GM23338 (cell line): Measurements from ENCODE around the gene POLD3. TPM values are rescaled to one million over a fixed set of nuclear protein-coding genes. Genes with fewer than 3 reads are reported as not detected.

Source experiments
- ATAC-seq: fragments of 200-7000 bp; cut with Tn5 transposase; 3 replicates; pipeline ENCODE4 v1.9.1; 2020
- DNase-seq: peaks from one replicate; pipeline ENCODE4 v3.0.0-alpha.2; 2015; ENCODE audit warnings: low spot score
- H2AFZ ChIP-seq: fragments of 200-600 bp; sonication (generic); 2 replicates; pipeline ENCODE4 v1.8.0; 2016; ENCODE audit warnings: antibody characterized with exemption, mild to moderate bottlenecking, moderate library complexity
- H3F3A ChIP-seq: fragments of 200-600 bp; sonication (generic); replicated peaks from 2 replicates; pipeline ENCODE4 v1.8.0; 2017; ENCODE audit warnings: antibody characterized with exemption, mixed run types, low read depth
- H3K27ac ChIP-seq: fragments of 200-600 bp; sonication (generic); 2 replicates; pipeline ENCODE4 v1.6.1; 2016; ENCODE audit warnings: low read depth
- H3K27me3 ChIP-seq: fragments of 200-600 bp; sonication (generic); 2 replicates; pipeline ENCODE4 v1.8.0; 2016; ENCODE audit warnings: mild to moderate bottlenecking, mixed run types, moderate library complexity; ENCODE audit not compliant: insufficient read depth
- H3K36me3 ChIP-seq: fragments of 200-600 bp; sonication (generic); 2 replicates; pipeline ENCODE4 v1.8.0; 2016; ENCODE audit warnings: mild to moderate bottlenecking; ENCODE audit not compliant: insufficient read depth
- H3K4me1 ChIP-seq: fragments of 200-600 bp; sonication (generic); 2 replicates; pipeline ENCODE4 v1.8.0; 2016; ENCODE audit warnings: mild to moderate bottlenecking, moderate library complexity; ENCODE audit not compliant: insufficient read depth
- H3K4me2 ChIP-seq: fragments of 200-600 bp; sonication (generic); 2 replicates; pipeline ENCODE4 v1.7.1; 2017; ENCODE audit warnings: mixed run types
- H3K4me3 ChIP-seq: fragments of 200-600 bp; sonication (generic); 2 replicates; pipeline ENCODE4 v1.6.1; 2016; ENCODE audit warnings: mixed run types
- H3K79me2 ChIP-seq: fragments of 200-600 bp; sonication (generic); replicated peaks from 2 replicates; pipeline ENCODE4 v1.8.0; 2017; ENCODE audit warnings: mild to moderate bottlenecking; ENCODE audit not compliant: insufficient read depth
- H3K9me2 ChIP-seq: fragments of 200-600 bp; sonication (generic); 2 replicates; pipeline ENCODE4 v1.8.0; 2017; ENCODE audit not compliant: insufficient read depth
- H4K20me1 ChIP-seq: fragments of 200-600 bp; sonication (generic); replicated peaks from 2 replicates; pipeline ENCODE4 v1.8.0; 2017; ENCODE audit warnings: mild to moderate bottlenecking; ENCODE audit not compliant: insufficient read depth
- H3K27ac Mint-ChIP-seq: 2 replicates; pipeline ENCODE4 v1.8.0; 2020; ENCODE audit warnings: inconsistent platforms, mild to moderate bottlenecking, moderate library complexity, mixed read lengths
- H3K27me3 Mint-ChIP-seq: 3 replicates; pipeline ENCODE4 v1.8.0; 2022; ENCODE audit warnings: low read depth, mild to moderate bottlenecking, moderate library complexity, mixed read lengths, inconsistent platforms; ENCODE audit not compliant: insufficient read depth, poor library complexity
- H3K36me3 Mint-ChIP-seq: 3 replicates; pipeline ENCODE4 v1.8.0; 2021; ENCODE audit warnings: low read depth, mild to moderate bottlenecking, inconsistent platforms, moderate library complexity, mixed read lengths
- H3K4me1 Mint-ChIP-seq: 3 replicates; pipeline ENCODE4 v1.8.0; 2020; ENCODE audit warnings: mild to moderate bottlenecking, inconsistent platforms, mixed read lengths
- H3K4me3 Mint-ChIP-seq: 3 replicates; pipeline ENCODE4 v1.8.0; 2021; ENCODE audit warnings: moderate library complexity, mild to moderate bottlenecking, inconsistent platforms, mixed read lengths
- H3K9me3 Mint-ChIP-seq: 3 replicates; pipeline ENCODE4 v1.8.0; 2020; ENCODE audit warnings: moderate library complexity, mild to moderate bottlenecking, inconsistent platforms, mixed read lengths
- CREB1 ChIP-seq: fragments of 250-450 bp; sonication (Bioruptor Pico); IDR thresholded peaks from 2 replicates; pipeline ENCODE4 v1.5.0; 2020; ENCODE audit warnings: low read depth, mild to moderate bottlenecking, moderate library complexity
- CTCF ChIP-seq, 2 experiments: fragments of 200-600 bp in 1 of 2; sonication (generic) in 1 of 2; conservative IDR thresholded peaks; 2 replicates each; pipeline versions ENCODE4 v1.5.1 to v1.6.1; 2016 to 2017; ENCODE audit warnings: antibody characterized with exemption in 2 of 2, low read depth in 2 of 2, mild to moderate bottlenecking in 2 of 2, moderate library complexity in 1 of 2
- EZH2 ChIP-seq: fragments of 200-600 bp; sonication (generic); IDR thresholded peaks from one replicate; pipeline ENCODE4 v1.8.0; 2017; ENCODE audit warnings: antibody characterized with exemption, mild to moderate bottlenecking, low read depth; ENCODE audit not compliant: unreplicated experiment
- JUNB ChIP-seq: IDR thresholded peaks from one replicate; pipeline ENCODE4 v1.6.1; 2016; ENCODE audit warnings: antibody characterized with exemption; ENCODE audit not compliant: unreplicated experiment
- NANOG ChIP-seq: IDR thresholded peaks from 2 replicates; pipeline ENCODE4 v1.6.1; 2016; ENCODE audit warnings: antibody characterized with exemption, borderline replicate concordance
- POLR2AphosphoS5 ChIP-seq: IDR thresholded peaks from 2 replicates; pipeline ENCODE4 v1.6.1; 2016; ENCODE audit warnings: antibody characterized with exemption, low read depth
- STAT1 ChIP-seq: IDR thresholded peaks from one replicate; pipeline ENCODE4 v1.6.1; 2016; ENCODE audit warnings: antibody characterized with exemption; ENCODE audit not compliant: unreplicated experiment
- ZNF331 ChIP-seq: fragments of 250-450 bp; sonication (Bioruptor Pico); IDR thresholded peaks from 2 replicates; pipeline ENCODE4 v1.5.0; 2020; ENCODE audit warnings: low read depth, mild to moderate bottlenecking, moderate library complexity
- ZNF462 ChIP-seq: fragments of 250-450 bp; sonication (Bioruptor Pico); IDR thresholded peaks from 2 replicates; pipeline ENCODE4 v1.5.0; 2020; ENCODE audit warnings: mild to moderate bottlenecking, moderate library complexity
- long read RNA-seq: library from polyadenylated mRNA; unstranded; transcript quantifications from one replicate; pipeline ENCODE4 v2.0.0, GENCODE V29; 2020; ENCODE audit not compliant: unreplicated experiment
- polyA plus RNA-seq: library from polyadenylated mRNA; unstranded; fragments of >200 nt; fragmentation: Nextera tagmentation; extraction: Ambion mirVana; gene quantifications from 2 replicates; pipeline ENCODE4 v1.2.1, GENCODE V29; 2016
- total RNA-seq: library from RNA; depleted of rRNA; stranded (reverse); fragments of >200 nt; shearing (Covaris generic); gene quantifications from 2 replicates; pipeline ENCODE4 v1.2.3, GENCODE V29; 2014; rRNA removed

Gene POLD3
- total RNA-seq (17.6 and 21.9 TPM in 2 replicates), polyA plus RNA-seq (40.9 and 50.1 TPM in 2 replicates)
- long read RNA-seq, partial matches to known transcripts = 25 of 33 reads
- long read RNA-seq, other reads (novel, unspliced or antisense) = 6 of 33 reads

GRCh38 chr11:74592441-74593362, at the start of gene POLD3:
TSS of gene POLD3 (plus strand) at chr11:74592582. CDS start at chr11:74592659, 77 bp downstream.
- H2AFZ ChIP-seq = peak within 1 kb of the TSS; percentile 95
- H3K36me3 ChIP-seq = 0 out of 2 replicates have a peak, but pooled peaks cover 5% of the 10 kb centered on the region
- peak; percentile 68 for TF ChIP-seq CREB1 (CRISPR knock-in tag)
- peak; percentile 80 for TF ChIP-seq POLR2AphosphoS5
- no peak for TF ChIP-seq JUNB
- H4K20me1 ChIP-seq = no peaks in the 10 kb centered on the region
- Mint-ChIP-seq H3K9me3 (no peaks in the 10 kb centered on the region), H3K36me3 (peaks cover 27% of the 10 kb centered on the region; the same call in 2 of the 3 replicates), H3K27me3 (peaks cover 6% of the 10 kb centered on the region), H3K4me1 (peaks cover 8% of the 10 kb centered on the region; the same call in 2 of the 3 replicates), H3K27ac (peak within 1 kb of the TSS; percentile 99), H3K4me3 (peak within 1 kb of the TSS; percentile 100)
- peak; percentile 98 for ATAC-seq
- peak; percentile 96 for DNase-seq
- H3K4me2 ChIP-seq = peak within 1 kb of the TSS; percentile 91
- no peaks in the 10 kb centered on the region for H3K9me2 ChIP-seq
- no peaks in the 10 kb centered on the region for H3F3A ChIP-seq
- H3K27me3 ChIP-seq = no peaks in the 10 kb centered on the region
- peak within 1 kb of the TSS; percentile 96 for H3K4me3 ChIP-seq
- H3K27ac ChIP-seq = peak within 1 kb of the TSS; percentile 77; the same call in 1 of the 2 replicates
- peaks cover 33% of the 10 kb centered on the region for H3K79me2 ChIP-seq
- H3K4me1 ChIP-seq = peaks cover 15% of the 10 kb centered on the region; the same call in 1 of the 2 replicates

DNA sequence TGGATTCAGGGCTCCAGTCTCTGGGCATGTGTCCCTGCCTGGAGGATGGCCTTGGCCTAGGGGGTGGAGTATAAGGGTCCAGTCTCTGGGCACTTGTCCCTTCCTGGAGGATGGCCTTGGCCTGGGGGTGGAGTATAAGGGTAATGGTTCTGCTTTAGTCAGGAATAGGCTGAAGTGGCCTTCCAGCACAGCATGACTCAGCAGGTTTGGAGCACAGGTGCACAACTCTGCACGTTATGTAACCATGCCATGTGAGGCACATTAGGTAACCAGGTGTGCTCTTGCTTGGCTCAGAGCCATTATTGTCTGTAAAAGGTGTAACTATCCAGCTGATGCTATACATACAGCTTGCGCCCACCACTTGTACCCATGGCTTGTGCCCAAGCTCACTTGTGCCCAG, 48.4 kb upstream of the POLD3 start:
- H3K27me3 Mint-ChIP-seq = peaks cover 11% of the 10 kb centered on the region
- H3K27ac ChIP-seq = no peak overlapping the region
- TF ChIP-seq ZNF462 (CRISPR knock-in tag) = no peak
- no peak for TF ChIP-seq JUNB
- no peak for TF ChIP-seq POLR2AphosphoS5
- TF ChIP-seq STAT1 = no peak
- no peak for TF ChIP-seq NANOG
- TF ChIP-seq EZH2 = no peak
- no peak for TF ChIP-seq ZNF331
- no peak for TF ChIP-seq CREB1 (CRISPR knock-in tag)
- TF ChIP-seq CTCF (conservative IDR thresholded peaks at IDR 0.05; ENCODE audit: low read depth in 2 of 2) = no peak
- H3K4me3 Mint-ChIP-seq = no peak overlapping the region
- no peaks in the 10 kb centered on the region for H3K27me3 ChIP-seq
- H3K4me2 ChIP-seq = no peak overlapping the region
- H3K79me2 ChIP-seq = no peaks in the 10 kb centered on the region
- no peak overlapping the region for H3K4me3 ChIP-seq
- peaks cover 20% of the 10 kb centered on the region; the same call in 2 of the 3 replicates for H3K36me3 Mint-ChIP-seq
- no peak overlapping the region for H3K27ac Mint-ChIP-seq
- no peak overlapping the region for H2AFZ ChIP-seq
- H3K9me2 ChIP-seq = no peaks in the 10 kb centered on the region; the same call in 1 of the 2 replicates
- H3F3A ChIP-seq = no peaks in the 10 kb centered on the region
- no peaks in the 10 kb centered on the region for H3K36me3 ChIP-seq
- no peaks in the 10 kb centered on the region for H4K20me1 ChIP-seq
- no peak for ATAC-seq
- peaks cover under 1% of the 10 kb centered on the region; the same call in 1 of the 3 replicates for H3K4me1 Mint-ChIP-seq
- no peaks in the 10 kb centered on the region for H3K4me1 ChIP-seq
- peak; percentile 35 for DNase-seq
- H3K9me3 Mint-ChIP-seq = peaks cover 43% of the 10 kb centered on the region
